AG04449 (cell line): Measurements from ENCODE around the gene FARP2.

ENCODE experiments used
- CTCF ChIA-PET: fragments of 350-600 bp; formaldehyde crosslinking; extraction: SDS; loops from one replicate; lab custom pipeline; 2021; ENCODE audit warnings: antibody characterized with exemption; lab: Yijun Ruan, JAX
- POLR2A ChIA-PET: fragments of 400-600, 350-600 bp; formaldehyde crosslinking; extraction: SDS; loops from one replicate; lab custom pipeline; 2020; ENCODE audit warnings: antibody characterized with exemption, inconsistent platforms; lab: Yijun Ruan, JAX
- DNase-seq: peaks from one replicate; pipeline ENCODE4 v3.0.0-alpha.2; 2010; ENCODE audit warnings: low read depth, low spot score
- H3K4me3 ChIP-seq: 2 replicates; pipeline ENCODE4 v1.5.1; 2011; ENCODE audit warnings: low read depth, mild to moderate bottlenecking, control low read depth, low read length
- CTCF ChIP-seq: IDR thresholded peaks from one replicate; pipeline ENCODE4 v1.5.1; 2011; ENCODE audit warnings: mild to moderate bottlenecking, moderate library complexity, low read length, control low read depth, inconsistent platforms; ENCODE audit not compliant: insufficient read depth; ENCODE audit errors: missing control alignments

The FARP2 gene

DNA sequence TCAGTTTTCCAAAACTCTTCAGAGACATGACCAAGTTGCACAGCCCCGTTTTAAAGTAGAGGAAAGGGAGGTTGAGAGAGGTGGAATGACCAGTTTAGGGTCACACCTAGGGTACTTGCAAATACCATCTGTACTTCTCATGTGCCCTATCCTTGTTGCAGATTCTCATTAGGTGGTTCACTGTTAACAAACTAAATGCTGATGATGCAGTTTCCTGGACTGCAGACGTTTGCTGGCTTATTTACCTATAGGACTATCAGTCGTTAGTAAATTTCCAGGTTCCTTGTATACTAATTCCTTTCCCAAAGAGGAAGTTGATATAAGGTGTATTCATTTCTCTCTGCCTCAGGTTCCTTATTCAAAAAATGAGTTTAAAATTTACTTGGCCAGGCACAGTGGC, 1.4 kb downstream of the FARP2 start:
- POLR2A ChIA-PET: no interaction called here
- CTCF ChIA-PET: interaction anchor here (0.6 to 1.7 kb wide), 3 partner anchors 20 to 322 kb away, joined by 3 to 5 read pairs (median 4); no protein-coding TSS in a partner anchor
- no peak for DNase-seq
- peak overlapping the region; percentile 84 for H3K4me3 ChIP-seq
- no peak for TF ChIP-seq CTCF

DNA sequence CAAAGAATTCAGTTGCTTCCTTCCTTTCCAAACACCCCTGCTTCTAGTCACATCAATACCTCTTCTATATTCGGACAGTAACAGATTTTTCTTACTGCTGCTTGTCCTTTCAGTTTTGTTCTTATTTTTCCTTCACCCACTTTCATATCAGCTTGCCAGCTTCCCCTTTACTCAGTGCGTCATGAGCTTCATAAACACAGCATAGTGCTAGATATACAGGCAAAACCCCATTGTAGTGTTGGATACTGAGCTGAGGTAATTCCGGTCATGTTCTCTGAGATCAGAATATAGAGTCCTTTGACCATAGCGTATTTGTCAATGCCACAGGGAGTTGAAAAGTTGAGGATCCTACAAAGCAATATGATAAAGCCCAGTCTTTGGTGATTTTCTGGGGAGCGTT, 2.4 kb downstream of the FARP2 start:
- ChIA-PET POLR2A (no interaction called here), CTCF (interaction anchor here (0.6 to 1.8 kb wide), 6 partner anchors 13 to 322 kb away, joined by 3 to 5 read pairs (median 4); no protein-coding TSS in a partner anchor)
- no peak for DNase-seq
- H3K4me3 ChIP-seq: no peak overlapping the region
- TF ChIP-seq CTCF: no peak

DNA sequence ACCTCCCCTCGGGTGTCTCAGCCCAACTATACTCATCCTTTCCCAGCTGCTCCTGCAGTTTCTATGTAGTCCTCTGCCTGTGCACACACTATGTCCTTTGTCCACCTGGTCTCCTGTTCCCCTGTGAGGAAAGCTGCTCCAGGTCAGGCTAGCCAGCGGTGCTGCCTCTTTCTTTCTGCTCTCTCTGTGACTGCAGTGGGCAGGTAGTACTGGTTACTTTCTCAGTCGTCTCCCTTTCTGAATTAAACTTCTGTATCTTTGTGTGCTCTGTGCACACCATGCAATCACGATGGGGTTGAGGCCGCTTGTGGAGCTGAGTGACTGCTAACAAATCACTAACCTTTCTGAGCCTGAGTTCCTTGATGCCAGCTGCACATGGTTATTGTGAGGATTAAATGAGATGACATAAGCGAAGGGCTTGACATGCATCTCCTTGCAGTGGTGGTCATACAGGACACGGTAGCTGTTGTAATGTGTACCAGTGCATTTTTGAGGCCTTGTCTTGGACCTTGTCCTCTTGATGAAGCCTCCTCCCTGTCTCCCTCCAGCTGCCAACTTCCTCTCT, 3.5 kb downstream of the FARP2 start:
- H3K4me3 ChIP-seq: no peak overlapping the region
- no peak for DNase-seq
- no peak for TF ChIP-seq CTCF
- ChIA-PET POLR2A (no interaction called here), CTCF (interaction anchor here (0.8 to 2.0 kb wide), 5 partner anchors 15 to 300 kb away, joined by 3 to 5 read pairs (median 5); no protein-coding TSS in a partner anchor)

GRCh38 chr2:241363426-241363825, 7.3 kb downstream of the FARP2 start:
- ChIA-PET POLR2A (no interaction called here), CTCF (interaction anchor here (1.2 kb wide), 1 partner anchor 48 kb away, joined by 3 read pairs; the partner anchor contains the start of genes HDLBP and SEPTIN2)
- no peak overlapping the region for H3K4me3 ChIP-seq
- no peak for DNase-seq
- TF ChIP-seq CTCF: no peak

- CTCF ChIA-PET: interaction anchor here (0.6 kb wide), 1 partner anchor 295 kb away, joined by 3 read pairs; no protein-coding TSS in a partner anchor
- no peak for TF ChIP-seq CTCF
- H3K4me3 ChIP-seq: no peak overlapping the region
- POLR2A ChIA-PET: no interaction called here
- DNase-seq: no peak
These were observed 8.7 kb downstream of the FARP2 start for GRCh38 chr2:241364781-241365180.

DNA sequence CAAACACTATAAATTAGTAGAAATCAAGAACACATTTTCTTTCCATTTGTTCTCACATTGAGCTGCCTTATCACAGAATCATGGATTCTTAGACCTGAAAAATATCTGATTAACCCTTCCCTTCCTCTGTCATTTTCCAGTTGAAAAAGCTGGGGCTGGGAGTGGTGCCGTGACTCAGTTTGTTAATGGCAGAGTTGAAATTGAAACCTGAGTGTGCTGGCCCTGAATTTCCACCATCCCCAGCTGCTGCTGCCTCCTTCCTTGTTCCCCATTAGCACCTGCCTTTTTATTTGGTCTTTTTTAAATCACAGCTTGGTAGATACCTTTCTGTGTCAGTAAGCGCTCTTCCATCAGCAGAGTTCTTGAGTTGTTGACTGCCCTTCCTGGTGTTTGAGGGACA, 10.6 kb downstream of the FARP2 start:
- CTCF ChIA-PET: interaction anchor here (1.0 kb wide), 1 partner anchor 12 kb away, joined by 3 read pairs; no protein-coding TSS in a partner anchor
- DNase-seq: no peak
- POLR2A ChIA-PET: interaction anchor here (0.7 kb wide), 1 partner anchor 371 kb away, joined by 3 read pairs; no protein-coding TSS in a partner anchor
- no peak for TF ChIP-seq CTCF
- no peak overlapping the region for H3K4me3 ChIP-seq
